Tibial nerve (tissue), 4 donors: Measurements from ENCODE around the gene JAZF1.

ENCODE experiments used
- EP300 ChIP-seq, 2 donors: sonication (generic); formaldehyde crosslinking; IDR thresholded peaks; one replicate each; pipeline ENCODE4 v1.6.1; 2017; ENCODE audit warnings: antibody characterized with exemption in 2 of 2, mild to moderate bottlenecking in 1 of 2
- POLR2A ChIP-seq, 2 donors: fragments of 450-650 bp; IDR thresholded peaks; one replicate each; pipeline ENCODE4 v1.6.1; 2017; ENCODE audit warnings: antibody characterized with exemption in 2 of 2, mild to moderate bottlenecking in 2 of 2, moderate library complexity in 2 of 2
- TF ChIP-seq, protein P1 (sequence below), 5 experiments: fragments of 200-600 bp in 3 of 5; fragments of 450-650 bp in 2 of 5; sonication (generic) in 3 of 5; IDR thresholded peaks; one replicate each; pipeline ENCODE4 v1.5.1; 2016 to 2019; ENCODE audit warnings: antibody characterized with exemption in 5 of 5, mild to moderate bottlenecking in 3 of 5, moderate library complexity in 2 of 5

DNA sequence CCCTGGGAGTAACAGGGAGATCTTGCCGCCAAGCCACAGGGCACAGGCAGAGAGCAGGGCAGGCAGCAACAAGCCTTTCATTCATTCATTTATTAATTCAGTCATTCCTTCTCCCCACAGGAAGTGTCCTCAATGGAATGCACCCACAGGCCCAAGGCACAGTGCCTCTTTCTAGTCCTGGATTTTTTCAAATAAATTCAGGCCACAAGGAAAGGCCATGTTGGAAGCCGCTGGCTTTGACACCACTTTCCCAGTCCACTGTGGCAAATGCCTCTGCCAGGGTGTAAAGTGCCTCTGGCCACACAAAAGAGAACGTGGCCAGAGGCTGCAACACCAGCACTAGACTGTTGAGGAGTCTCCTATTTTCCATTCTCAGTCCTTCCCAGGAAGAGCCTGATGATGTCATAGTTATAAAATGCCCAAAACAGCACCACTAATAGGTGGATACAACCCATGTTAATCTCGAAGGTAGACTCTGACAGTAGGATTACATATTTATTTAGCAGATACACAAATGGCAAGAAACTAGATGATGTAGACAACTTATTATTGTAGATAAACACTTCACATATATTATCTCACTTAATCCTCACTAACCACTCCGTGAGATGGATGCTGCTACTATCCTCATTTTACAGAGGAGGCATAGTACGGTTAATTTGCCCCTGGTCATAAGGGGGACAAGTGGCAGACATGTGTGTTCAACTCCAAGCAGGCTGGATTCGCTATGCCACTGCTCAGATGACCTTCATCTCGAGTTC, 5.5 kb downstream of the JAZF1 start:
- TF ChIP-seq, protein P1, sequence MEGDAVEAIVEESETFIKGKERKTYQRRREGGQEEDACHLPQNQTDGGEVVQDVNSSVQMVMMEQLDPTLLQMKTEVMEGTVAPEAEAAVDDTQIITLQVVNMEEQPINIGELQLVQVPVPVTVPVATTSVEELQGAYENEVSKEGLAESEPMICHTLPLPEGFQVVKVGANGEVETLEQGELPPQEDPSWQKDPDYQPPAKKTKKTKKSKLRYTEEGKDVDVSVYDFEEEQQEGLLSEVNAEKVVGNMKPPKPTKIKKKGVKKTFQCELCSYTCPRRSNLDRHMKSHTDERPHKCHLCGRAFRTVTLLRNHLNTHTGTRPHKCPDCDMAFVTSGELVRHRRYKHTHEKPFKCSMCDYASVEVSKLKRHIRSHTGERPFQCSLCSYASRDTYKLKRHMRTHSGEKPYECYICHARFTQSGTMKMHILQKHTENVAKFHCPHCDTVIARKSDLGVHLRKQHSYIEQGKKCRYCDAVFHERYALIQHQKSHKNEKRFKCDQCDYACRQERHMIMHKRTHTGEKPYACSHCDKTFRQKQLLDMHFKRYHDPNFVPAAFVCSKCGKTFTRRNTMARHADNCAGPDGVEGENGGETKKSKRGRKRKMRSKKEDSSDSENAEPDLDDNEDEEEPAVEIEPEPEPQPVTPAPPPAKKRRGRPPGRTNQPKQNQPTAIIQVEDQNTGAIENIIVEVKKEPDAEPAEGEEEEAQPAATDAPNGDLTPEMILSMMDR (IDR thresholded peaks at IDR 0.05) = no peak
- TF ChIP-seq POLR2A (IDR thresholded peaks at IDR 0.05) (no peak), EP300 (IDR thresholded peaks at IDR 0.05) (no peak)
